ENCODE results near the gene CAPZA2.
"Not testable (repeated sequence)": the region's sequence is repeated elsewhere in the genome, so short reads cannot be mapped to it uniquely, and the experiment has no call there.

Gene CAPZA2

GRCh38 chr7:116922545-116922944, 60.2 kb downstream of the CAPZA2 start:
- no peak for DNase-seq

- DNase-seq = peak; percentile 43
Observed at GRCh38 chr7:116924741-116925140, 62.4 kb downstream of the CAPZA2 start.

- DNase-seq = no peak
Observed at GRCh38 chr7:116929021-116929420, 66.6 kb downstream of the CAPZA2 start.

GRCh38 chr7:116929914-116930913, 67.8 kb downstream of the CAPZA2 start:
- peak; percentile 75 for DNase-seq

GRCh38 chr7:116932566-116932965, 70.2 kb downstream of the CAPZA2 start:
- DNase-seq = no peak

GRCh38 chr7:116933465-116933864, 71.1 kb downstream of the CAPZA2 start:
- DNase-seq = no peak

GRCh38 chr7:116934580-116934979, 72.2 kb downstream of the CAPZA2 start:
- no peak for DNase-seq

GRCh38 chr7:116936844-116937243, 74.5 kb downstream of the CAPZA2 start:
- not testable (repeated sequence) for DNase-seq

- DNase-seq = no peak
Observed at GRCh38 chr7:116938678-116939077, 76.3 kb downstream of the CAPZA2 start.

- DNase-seq = no peak
Observed at GRCh38 chr7:116940689-116941370, 78.4 kb downstream of the CAPZA2 start.

GRCh38 chr7:116942504-116942903, 80.1 kb downstream of the CAPZA2 start:
- DNase-seq = no peak

- DNase-seq = no peak
Observed at GRCh38 chr7:116948934-116949333, 86.5 kb downstream of the CAPZA2 start.

- DNase-seq = no peak
Observed at GRCh38 chr7:116949941-116950801, 87.8 kb downstream of the CAPZA2 start.

- no peak for DNase-seq
Observed at GRCh38 chr7:116950889-116951351, 88.5 kb downstream of the CAPZA2 start.

GRCh38 chr7:116951366-116952292, 89.2 kb downstream of the CAPZA2 start:
- no peak for DNase-seq

- no peak for DNase-seq
Observed at GRCh38 chr7:116952635-116953371, 90.4 kb downstream of the CAPZA2 start.

- DNase-seq = peak; percentile 74
Observed at GRCh38 chr7:116953372-116953905, 91.1 kb downstream of the CAPZA2 start, which contains the start of gene ST7. TSS of gene ST7 (plus strand) at chr7:116953501. CDS start at chr7:116953541, 40 bp downstream.

GRCh38 chr7:116953906-116954838, 91.8 kb downstream of the CAPZA2 start:
- peak; percentile 91 for DNase-seq

- no peak for DNase-seq
Observed at GRCh38 chr7:116955340-116955739, 93.0 kb downstream of the CAPZA2 start.
